NT2/D1 (cell line): ENCODE data around the gene PRKAG2.

Source experiments
- SUZ12 ChIP-seq: IDR thresholded peaks from 2 replicates; pipeline ENCODE4 v1.6.1; 2011; ENCODE audit not compliant: insufficient read length, insufficient read depth; ENCODE audit errors: extremely low read depth
- YY1 ChIP-seq: IDR thresholded peaks from 2 replicates; pipeline ENCODE4 v1.6.1; 2011; ENCODE audit not compliant: insufficient read length, insufficient read depth
- ZNF274 ChIP-seq: IDR thresholded peaks from 2 replicates; pipeline ENCODE4 v1.6.1; 2011; ENCODE audit warnings: mild to moderate bottlenecking, low read depth, low read length

DNA sequence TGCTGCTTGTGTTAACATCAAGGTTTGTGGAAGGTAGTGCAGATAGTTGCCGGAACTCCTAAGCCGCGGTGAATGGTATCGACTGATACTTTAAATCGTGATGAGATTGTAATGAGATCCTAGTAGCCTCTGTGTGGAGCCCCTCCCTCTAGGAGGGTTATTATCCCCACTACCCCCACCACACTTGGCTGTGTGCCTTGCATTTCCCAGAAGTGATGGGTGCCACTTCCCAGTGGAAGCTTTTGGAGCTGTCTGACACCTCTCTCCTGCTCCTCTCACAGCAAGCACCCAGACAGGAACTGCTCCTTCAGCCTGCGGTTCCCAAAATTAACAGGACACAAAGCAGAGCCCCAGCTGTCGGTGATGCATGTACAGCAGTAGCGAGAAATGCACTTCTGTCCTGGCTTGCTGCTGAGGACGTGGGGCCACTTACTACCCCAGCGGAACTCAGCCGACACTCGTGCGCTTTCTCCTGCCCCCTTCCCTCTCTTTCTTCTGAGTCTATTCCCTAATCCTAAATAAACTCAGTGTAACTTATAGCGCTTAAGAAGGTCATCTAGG, 52.5 kb downstream of the PRKAG2 start:
- TF ChIP-seq YY1 (no peak), SUZ12 (no peak), ZNF274 (no peak)
